Adrenal gland (tissue), 5 donors: ENCODE results near the gene CDC42BPG.

Source experiments
- POLR2A ChIP-seq, 2 donors: fragments of 450-650 bp; IDR thresholded peaks; one replicate each; pipeline ENCODE4 v1.6.1; 2017; ENCODE audit warnings: antibody characterized with exemption in 2 of 2, mild to moderate bottlenecking in 2 of 2, moderate library complexity in 1 of 2
- TF ChIP-seq, protein P1 (sequence below), 6 experiments: fragments of 450-650 bp in 4 of 6; fragments of 200-600 bp in 2 of 6; sonication (generic) in 1 of 6; IDR thresholded peaks; 1 replicate in 5 of 6; 2 replicates in 1 of 6; pipeline versions ENCODE4 v1.5.1 to v1.8.0; 2016 to 2021; ENCODE audit warnings: antibody characterized with exemption in 6 of 6, mild to moderate bottlenecking in 2 of 6, moderate library complexity in 1 of 6
- donor health status: DM: no; HTN: no; CAD: no.

DNA sequence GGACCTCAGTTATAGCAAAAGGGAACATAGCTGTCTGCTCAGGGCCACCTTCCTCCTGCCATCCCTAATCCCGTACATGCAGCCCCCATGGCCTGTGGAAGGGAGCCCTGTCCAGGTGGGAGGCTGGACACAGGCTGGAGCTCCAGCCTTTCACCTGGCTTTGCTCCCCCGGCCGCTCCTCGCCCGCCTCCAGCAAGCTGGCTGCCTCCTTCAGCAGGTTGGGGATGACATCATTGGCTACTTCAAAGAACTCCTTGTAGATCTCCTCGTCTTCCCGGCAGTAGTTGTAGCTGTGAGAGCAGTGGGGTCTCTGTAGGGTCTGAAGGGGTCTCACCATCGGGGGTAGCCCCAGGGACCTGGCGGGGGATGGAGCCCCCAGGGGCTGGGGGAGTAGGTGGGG is 39.0 kb downstream of the CDC42BPG start:
- TF ChIP-seq, protein P1, sequence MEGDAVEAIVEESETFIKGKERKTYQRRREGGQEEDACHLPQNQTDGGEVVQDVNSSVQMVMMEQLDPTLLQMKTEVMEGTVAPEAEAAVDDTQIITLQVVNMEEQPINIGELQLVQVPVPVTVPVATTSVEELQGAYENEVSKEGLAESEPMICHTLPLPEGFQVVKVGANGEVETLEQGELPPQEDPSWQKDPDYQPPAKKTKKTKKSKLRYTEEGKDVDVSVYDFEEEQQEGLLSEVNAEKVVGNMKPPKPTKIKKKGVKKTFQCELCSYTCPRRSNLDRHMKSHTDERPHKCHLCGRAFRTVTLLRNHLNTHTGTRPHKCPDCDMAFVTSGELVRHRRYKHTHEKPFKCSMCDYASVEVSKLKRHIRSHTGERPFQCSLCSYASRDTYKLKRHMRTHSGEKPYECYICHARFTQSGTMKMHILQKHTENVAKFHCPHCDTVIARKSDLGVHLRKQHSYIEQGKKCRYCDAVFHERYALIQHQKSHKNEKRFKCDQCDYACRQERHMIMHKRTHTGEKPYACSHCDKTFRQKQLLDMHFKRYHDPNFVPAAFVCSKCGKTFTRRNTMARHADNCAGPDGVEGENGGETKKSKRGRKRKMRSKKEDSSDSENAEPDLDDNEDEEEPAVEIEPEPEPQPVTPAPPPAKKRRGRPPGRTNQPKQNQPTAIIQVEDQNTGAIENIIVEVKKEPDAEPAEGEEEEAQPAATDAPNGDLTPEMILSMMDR (IDR thresholded peaks at IDR 0.05), result no peak
- TF ChIP-seq POLR2A (IDR thresholded peaks at IDR 0.05), result no peak
